Measurements from ENCODE around the gene HNRNPAB.
"Not testable (repeated sequence)": the region's sequence is repeated elsewhere in the genome, so short reads cannot be mapped to it uniquely, and the experiment has no call there.

Gene HNRNPAB

DNA sequence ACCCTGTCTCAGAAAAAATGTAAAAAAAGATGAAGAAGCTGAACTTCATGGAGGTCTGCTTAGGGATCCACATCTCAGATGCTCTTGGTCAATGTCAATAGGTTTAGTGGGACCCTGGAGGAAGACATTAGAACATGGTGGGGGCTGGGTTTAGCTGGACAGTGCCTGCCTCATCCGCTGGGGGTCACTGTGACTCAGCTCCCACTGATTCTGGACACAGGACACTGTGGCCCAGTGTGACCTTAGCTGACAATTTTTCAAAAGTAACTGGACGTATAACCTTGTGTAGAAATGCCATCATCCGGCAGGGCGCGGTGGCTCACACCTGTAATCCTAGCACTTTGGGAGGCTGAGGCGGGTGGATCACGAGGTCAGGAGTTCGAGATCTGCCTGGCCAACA is 7.3 kb upstream of the HNRNPAB start:
- DNase-seq (ENCODE audit: low spot score) = no peak

DNA sequence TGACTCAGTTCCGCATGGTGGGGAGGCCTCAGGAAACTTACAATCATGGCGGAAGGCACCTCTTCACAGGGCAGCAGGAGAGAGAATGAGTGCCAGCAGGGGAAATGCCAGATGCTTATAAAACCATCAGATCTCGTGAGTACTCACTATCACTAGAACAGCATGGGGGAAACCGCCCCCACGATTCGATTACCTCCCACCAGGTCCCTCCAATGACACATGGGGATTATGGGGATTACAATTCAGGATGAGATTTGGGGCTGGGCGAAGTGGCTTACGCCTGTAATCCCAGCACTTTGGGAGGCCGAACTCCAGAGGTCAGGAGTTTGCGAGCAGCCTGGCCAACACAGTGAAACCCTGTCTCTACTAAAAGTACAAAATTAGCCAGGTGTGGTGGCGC is 6.2 kb upstream of the HNRNPAB start:
- DNase-seq (ENCODE audit: low spot score) = not testable (repeated sequence)

DNA sequence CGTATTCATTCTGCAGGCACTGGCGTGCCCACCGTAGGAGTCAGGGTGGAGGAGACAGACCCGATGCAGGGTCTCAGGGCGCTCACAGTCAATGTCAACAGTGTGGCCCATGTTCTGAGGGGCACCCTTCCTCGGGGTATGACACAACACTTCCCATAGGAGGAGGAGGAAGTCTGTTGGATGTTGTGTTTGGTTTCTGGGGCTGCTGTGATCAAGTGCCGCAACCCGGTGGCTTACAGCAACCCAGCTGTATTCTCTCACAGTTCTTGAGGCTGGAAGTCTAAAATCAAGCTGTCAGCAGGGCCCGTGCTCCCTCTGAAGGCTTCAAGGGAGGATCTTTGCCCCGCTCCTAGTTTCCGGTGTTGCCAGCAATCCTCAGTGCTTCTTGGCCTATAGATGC is 5.6 kb upstream of the HNRNPAB start:
- no peak for DNase-seq (ENCODE audit: low spot score)

DNA sequence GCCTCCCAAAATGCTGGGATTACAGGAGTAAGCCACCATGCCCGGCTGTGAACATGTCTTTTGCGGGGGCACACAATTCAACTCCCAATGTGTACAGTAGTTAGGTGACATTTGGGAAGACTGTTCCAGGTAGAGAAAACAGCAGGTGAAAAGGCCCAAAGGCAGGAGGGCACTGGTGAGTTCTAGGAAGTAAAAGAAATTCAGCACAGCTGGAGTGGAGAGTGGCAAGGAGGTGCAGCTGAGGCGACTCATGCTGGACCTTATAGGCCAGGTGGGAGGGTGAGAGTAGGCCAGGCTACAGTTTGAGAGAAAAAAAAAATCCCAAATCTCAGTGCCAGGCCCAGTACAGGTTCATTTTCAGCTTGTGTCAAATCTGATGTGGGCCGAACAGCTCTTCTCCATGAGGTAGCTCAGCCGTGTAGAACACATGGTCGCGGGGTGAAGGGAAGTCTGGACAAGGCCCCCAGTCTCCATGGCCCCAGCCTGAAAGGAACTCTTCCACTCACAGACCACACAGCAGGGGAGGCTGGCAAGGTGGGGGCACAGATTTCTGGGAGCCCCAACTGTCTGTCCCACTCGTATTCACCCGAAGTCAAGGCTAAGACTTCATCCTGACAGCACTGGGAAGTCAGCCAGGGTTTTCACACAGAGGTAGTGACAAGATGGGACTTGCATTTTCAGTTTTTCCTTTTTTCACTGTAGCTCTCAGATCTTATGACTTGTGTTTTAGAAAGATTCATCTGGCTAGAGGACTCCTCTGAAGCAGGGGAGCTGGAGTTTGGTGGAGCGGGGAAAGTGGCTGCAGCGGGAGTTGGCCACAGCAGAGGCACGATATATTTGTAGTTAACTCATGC is 4.5 kb upstream of the HNRNPAB start:
- no peak for DNase-seq (ENCODE audit: low spot score)

DNA sequence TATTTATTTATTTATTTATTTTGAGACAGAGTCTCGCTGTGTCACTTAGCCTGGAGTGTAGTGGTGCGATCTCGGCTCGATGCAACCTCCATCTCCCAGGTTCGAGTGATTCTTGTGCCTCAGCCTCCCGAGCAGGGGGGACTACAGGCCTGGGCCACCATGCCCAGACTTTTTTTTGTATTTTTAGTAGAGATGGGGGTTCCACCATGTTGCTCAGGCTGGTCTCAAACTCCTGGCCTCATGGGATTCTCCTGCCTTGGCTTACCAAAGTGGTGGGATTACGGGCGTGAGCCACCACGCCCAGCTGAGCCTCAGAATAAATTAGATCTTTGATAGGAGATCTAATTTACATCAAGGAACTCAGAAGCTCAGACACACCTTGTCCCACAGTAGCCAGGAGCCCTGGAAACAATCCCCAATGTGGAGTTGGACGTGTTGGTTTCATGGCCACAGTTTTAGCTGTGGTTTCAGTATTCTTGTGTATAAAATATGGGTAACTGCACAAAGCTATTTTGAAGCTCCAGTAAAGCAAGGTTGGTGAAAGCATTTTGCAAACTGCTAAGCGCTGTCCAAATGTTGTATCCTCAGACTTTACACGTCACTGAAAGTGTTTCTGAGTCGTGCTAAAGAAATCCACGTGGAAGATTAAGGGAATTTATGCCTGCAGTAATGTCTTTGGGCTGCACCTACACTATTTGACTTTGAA is 3.0 kb upstream of the HNRNPAB start:
- DNase-seq (ENCODE audit: low spot score) = no peak

DNA sequence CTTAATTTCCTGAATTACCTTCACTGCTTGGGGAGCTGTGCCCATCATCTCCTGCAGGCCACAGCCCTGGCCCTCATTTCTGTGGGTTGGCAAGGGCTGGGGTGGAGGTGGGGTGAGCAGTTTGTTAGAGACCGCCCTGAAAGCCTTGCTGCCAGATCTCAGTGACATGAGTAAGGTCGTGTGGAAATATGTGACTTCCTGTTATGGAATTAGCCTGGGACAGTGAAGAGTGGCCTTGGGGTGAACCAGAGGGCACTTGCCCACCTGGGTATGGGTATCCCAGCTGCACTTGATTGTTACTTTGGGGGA is 2.5 kb upstream of the HNRNPAB start:
- no peak for DNase-seq (ENCODE audit: low spot score)

DNA sequence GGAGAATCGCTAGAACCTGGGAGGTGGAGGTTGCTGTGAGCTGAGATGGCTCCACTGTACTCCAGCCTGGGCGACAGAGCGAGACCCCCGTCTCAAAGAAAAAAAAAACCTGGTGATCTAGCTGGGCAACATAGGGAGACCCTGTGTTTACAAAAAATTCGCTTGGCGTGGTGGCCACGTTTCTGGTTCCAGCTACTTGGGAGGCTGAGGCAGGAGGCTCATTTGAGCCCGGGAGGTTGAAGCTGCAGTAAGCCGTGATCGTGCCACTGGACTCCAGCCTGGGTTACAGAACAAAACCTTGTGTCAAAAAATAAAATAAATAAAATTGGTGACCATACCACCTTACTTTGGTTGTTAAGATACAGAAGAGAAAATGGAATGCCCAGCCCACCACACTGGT is 1.8 kb upstream of the HNRNPAB start:
- no peak for DNase-seq (ENCODE audit: low spot score)

DNA sequence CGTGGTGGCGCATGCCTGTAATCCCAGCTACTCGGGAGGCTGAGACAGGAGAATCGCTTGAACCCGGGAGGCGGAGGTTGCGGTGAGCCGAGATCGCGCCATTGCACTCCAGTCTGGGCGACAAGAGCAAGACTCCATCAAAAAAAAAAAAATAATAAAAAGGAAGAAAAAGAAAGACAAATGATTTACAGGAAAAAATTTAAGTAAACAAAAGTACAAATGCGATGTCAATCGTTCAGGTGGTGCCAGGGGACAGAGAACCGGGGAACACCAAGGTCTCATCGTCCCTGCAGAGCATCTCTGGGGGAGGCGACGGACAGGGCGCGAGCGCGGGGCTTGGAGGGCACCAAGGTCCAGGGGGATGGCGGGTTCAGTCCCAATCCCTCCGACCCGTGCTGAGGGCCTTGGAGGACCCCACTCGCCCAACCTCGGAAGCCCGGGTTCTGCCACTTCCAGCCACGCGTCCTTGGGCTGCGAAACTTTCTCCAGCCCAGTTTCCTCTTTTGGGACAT is 607 bp upstream of the HNRNPAB start:
- no peak for DNase-seq (ENCODE audit: low spot score)

DNA sequence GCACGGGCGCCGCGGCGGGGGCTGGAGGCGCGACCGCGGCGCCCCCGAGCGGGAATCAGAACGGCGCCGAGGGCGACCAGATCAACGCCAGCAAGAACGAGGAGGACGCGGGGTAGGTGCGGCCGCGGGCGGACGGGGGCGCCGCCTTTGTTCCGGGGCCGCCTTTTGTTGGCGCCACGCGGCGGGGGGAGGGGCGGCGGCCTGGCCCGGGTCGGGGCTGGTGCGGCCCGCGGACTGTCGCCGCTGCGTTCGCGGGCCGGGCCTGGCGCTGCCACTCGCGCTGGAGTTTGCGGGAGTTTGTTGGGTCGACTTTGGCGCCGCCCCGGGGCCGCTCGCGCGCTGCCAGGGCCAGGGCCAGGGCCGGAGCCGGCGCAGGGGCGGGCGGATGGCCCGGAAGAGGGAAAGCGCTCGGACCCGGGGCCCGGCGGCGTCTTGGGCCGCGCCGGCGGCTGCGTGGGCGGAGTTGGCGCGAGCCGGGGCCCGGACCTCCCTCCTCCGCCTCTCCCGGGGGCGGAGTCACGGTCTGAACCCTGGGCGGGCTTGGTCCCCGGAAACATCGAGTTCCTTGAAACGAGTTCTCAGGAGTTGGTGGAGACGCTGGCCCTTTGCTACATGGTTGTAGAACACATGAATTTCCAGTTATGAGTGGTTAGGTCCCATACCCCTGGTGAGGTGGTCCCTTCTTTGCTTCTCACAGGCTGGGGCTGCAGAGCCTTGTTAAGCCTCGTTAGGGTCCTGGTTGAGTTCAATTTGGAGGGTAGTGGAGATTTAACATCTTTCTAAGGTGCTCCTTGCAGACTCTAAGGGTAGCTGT is 809 bp downstream of the HNRNPAB start:
- DNase-seq (ENCODE audit: low spot score) = peak; percentile 34

DNA sequence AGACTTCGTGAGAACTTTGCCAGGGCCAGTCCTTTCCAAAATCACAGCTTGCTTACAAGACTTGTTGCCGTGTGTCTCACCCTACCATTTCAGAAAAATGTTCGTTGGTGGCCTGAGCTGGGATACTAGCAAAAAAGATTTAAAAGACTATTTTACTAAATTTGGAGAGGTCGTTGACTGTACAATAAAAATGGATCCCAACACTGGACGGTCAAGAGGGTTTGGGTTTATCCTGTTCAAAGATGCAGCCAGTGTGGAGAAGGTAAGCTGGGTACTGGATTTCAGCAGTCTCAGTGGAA is 1.4 kb downstream of the HNRNPAB start:
- no peak for DNase-seq (ENCODE audit: low spot score)

DNA sequence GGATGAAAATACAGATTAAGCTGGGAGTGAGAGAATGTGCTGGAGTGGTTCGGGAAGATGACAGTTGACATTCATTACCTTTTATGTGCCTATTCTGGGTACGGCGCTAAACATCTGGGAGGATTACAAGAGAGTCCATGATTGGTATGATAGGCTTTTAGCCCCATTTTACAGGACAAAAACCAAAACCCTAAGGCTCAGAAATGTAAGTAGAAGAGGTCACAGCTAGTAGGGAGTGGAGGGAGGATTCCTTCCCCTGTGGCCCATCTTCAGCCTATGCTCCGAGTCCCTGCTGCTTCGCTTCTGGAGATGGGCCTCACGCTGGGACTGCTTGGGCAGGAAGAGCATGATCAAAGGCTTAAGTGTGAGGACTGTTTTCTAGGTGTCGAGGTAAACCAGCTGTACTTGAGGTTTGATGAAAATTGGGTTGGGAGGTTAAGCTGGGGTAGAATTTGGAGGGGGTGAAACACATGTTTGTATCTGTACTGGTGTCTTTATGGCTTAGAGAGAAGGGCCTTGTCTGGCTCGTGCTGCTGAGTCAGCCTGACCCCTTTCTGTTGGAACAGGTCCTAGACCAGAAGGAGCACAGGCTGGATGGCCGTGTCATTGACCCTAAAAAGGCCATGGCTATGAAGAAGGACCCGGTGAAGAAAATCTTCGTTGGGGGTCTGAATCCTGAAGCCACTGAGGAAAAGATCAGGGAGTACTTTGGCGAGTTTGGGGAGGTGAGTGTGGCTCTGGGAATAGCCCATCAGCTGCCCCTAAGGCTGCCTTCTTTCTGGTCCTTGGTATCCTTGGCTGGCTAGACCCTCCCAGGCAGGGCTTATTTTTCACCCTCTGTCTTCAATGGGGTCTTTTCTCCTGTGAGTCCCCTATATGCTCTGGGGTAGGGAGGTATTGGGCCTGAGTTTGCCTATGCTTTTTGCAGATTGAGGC is 2.1 kb downstream of the HNRNPAB start:
- no peak for DNase-seq (ENCODE audit: low spot score)

DNA sequence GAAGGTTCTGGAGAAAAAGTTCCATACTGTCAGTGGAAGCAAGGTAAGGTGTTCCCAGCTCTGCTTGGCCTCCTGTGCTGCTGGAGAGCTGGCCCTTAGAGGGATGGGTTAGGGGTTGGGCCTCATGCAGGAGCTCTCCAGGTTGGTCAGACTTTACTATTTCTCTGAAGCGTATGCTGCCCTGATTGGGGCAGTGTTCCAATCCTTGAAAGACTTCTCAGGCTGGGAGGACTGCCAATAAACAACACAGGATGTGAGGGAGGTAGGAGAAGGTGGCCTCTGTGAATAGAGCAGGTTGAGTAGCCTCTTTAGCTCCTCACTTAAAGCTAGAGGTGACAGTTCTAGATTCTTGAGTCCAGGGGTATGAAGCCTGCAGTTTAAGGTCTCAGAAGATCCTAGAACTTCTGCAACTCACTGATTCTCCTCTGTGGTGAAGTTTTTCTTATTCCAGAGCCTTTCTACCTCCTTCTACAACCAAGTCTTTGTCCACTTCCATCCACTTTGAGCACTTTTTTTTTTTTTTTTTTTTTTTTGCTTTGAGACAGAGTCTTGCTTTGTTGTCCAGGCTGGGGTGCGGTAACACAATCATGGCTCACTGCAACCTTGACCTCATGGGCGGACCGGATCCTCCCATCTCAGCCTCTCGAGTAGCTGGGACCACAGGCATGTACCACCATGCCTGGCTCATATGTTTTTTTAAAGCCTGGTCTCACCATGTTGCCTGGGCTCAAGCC is 3.0 kb downstream of the HNRNPAB start:
- no peak for DNase-seq (ENCODE audit: low spot score)

DNA sequence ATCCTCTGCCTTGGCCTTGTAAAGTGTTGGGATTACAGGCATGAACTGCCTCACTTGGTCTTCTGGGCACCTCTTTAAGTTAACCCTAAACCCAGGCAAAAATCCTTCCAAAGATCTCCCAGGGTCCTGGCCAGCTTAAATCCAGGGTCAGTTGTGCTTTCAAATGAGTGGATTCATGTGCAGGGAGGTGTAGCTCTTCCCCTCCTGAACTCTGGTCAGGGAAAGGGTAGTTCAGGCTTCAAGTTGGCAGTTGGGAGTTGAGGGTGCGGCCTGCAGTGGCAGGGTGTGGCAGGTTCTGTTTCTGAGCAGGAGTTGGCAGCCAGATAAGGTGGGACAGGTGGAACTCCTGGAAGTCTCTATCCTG is 3.6 kb downstream of the HNRNPAB start:
- no peak for DNase-seq (ENCODE audit: low spot score)

DNA sequence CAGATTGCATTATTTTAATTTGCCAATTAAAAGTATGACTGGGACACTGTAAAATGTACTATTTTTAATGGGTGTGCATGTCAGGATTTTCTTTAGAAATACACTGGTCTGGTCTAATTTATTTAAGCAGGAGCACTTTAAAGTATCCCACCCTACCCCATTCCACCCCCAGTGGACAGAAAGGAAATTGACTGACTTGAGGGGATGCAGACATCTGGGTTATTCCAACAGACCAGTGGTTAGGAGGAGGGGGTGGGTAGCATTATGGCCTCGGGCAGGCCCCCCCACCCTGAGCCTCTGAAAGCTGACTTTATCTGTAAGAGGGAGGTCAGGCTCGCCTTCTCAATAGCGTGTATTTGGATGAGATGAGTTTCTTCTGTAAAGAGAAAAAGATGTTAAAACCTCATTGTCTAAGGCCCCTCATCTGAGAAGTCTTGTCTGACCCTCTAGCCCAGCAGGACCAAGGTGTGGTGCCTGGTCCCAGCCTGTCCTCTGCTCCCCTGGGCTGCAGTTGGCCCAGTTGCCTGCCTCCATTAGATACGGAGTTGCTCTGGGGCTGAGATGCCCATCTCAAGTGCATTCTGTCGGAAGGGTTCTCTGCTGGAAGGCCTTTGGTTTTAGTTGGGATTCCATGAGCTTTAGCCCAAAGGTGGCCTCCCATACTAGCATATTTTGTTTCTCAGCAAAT is 4.4 kb downstream of the HNRNPAB start:
- no peak for DNase-seq (ENCODE audit: low spot score)

DNA sequence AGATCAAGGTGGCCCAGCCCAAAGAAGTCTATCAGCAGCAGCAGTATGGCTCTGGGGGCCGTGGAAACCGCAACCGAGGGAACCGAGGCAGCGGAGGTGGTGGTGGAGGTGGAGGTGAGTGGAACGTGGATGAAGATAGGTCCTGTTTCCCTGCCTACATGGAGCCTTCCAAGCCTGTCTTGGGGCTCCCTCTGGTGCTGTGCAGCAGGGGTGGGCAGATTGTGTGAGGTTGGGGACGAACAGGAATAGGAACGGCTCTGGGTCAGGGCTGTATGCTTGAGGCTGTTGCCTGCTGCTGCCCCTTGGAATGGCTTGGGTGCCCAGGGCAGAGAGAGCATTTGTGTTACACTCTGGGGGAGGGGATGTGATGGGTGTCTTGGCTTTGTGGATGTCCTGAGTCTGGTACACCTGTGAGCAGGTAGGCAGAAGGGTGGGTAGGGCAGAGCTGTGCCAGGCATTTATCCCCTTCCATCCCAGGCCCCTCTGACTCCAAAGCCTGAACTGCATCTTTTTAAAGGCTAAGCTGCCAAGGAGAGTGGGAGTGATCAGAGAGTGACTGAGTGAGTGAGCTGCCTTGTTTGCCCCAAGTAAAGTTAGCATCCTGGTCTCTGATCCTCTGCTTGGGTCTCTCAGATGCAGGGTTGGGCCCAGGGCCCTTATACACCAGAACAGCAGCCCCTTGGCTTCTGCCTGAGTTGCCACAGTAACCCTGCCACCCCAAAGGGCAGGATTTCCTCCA is 5.2 kb downstream of the HNRNPAB start:
- no peak for DNase-seq (ENCODE audit: low spot score)

DNA sequence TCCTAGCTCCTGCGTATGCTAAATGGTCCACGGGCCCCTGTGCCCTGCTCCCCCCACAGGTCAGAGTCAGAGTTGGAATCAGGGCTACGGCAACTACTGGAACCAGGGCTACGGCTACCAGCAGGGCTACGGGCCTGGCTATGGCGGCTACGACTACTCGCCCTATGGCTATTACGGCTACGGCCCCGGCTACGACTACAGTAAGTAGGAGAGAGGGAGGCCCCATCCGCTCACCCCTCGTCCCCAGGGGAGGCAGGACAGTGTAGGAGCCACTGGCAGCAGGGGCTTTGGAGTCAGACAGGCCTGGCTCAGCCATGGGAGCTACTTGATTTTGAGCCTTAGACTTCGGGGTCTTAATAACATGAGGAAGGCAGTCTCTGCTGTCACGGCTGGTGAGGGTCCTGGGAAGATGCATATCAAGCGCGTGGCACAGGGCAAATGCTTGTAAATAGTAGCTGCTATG is 5.8 kb downstream of the HNRNPAB start:
- DNase-seq (ENCODE audit: low spot score) = no peak

DNA sequence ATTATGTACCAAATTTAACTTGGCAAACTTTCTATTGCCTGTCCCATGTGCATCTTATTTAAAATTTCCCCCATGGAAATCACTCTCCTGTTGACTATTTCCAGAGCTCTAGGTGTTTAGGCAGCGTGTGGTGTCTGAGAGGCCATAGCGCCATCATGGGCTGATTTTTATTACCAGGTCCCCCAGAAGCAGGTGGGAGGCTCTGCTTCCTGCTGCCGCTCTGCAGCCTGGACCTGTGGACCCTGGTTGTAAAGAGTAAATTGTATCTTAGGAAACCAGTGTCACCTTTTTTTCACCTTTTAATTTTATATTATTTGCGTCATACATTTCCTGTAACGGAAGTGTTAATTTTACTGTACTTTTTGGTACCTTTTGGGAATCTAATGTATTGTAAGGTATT is 6.4 kb downstream of the HNRNPAB start:
- DNase-seq (ENCODE audit: low spot score) = no peak

DNA sequence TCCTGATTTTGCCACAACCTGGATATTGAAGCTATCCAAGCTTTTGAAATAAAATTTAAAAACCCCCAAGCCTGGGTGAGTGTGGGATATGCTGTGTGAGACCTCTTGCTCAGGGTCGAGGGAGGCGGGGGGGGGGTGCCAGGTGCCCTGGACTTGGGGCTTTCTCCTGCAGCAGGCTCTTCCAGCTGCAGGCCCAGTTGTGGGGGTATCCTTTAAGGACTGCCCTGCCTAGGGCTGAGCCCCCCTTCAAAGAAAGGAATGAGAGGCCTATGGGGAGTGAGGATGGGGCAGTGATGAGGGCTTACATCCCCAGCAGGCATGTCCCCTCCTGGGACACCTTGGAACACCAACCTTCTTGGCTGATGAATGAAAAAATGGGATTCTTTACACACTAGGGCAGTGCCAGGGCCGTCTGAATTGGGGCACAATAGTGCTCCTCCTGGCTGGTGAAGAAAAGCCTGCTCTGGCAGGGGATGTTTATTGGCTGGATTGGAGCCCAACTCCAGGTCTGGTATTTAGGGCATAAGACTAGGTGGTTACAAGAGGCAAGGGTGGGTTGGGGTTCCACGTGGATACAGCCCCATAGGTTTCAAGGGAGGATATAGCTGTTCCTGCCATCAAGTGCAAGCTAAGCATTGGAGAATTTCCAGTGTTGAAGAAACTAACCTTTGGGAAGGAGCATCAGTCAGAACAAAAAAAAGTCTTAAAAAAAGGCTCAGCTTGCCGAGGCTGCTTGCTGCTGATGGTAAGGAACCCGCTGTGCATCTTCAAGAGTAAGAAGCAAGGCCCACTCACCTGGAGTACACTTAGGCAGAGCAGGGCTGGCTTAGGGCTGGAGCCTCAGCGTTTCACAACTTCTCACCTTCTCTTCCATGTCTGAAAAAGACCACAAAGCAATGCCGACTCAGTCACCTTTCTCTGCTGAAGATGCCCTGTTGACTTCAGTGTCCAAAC is 7.0 kb downstream of the HNRNPAB start:
- DNase-seq (ENCODE audit: low spot score) = no peak
